ENCODE measurements around the gene GPATCH2.
A peak's percentile ranks its signal among the peaks of the same experiment; 100 is the strongest.
"Not testable (repeated sequence)": the region's sequence is repeated elsewhere in the genome, so short reads cannot be mapped to it uniquely, and the experiment has no call there.

Gene GPATCH2

GRCh38 chr1:217402301-217402700, 228.6 kb downstream of the GPATCH2 start:
- intact Hi-C loops (cut with DNase I): no loop called here
- DNase-seq: no peak

- peak in 6 of 42 donors; percentile 4 to 48 (median 8) for DNase-seq
- intact Hi-C loops (cut with DNase I): no loop called here
Observed at GRCh38 chr1:217393896-217394295, 237.0 kb downstream of the GPATCH2 start.

GRCh38 chr1:217392441-217392840, 238.4 kb downstream of the GPATCH2 start:
- intact Hi-C loops (cut with DNase I): no loop called here
- no peak for DNase-seq

- intact Hi-C loops (cut with DNase I): no loop called here
Observed at GRCh38 chr1:217389895-217390294, 241.0 kb downstream of the GPATCH2 start.

GRCh38 chr1:217388522-217389065, 242.3 kb downstream of the GPATCH2 start:
- intact Hi-C loops (cut with DNase I): no loop called here
- DNase-seq: no peak

More at GRCh38 chr1:217389895-217390294, 241.0 kb downstream of the GPATCH2 start:
- no peak for DNase-seq

- DNase-seq; intact Hi-C loops (cut with DNase I): not testable (repeated sequence)
Observed at GRCh38 chr1:217381773-217382172, 249.1 kb downstream of the GPATCH2 start.

- DNase-seq; intact Hi-C loops (cut with DNase I): not testable (repeated sequence)
Observed at GRCh38 chr1:217379804-217380203, 251.1 kb downstream of the GPATCH2 start.

GRCh38 chr1:217379336-217379735, 251.6 kb downstream of the GPATCH2 start:
- no peak for DNase-seq
- intact Hi-C loops (cut with DNase I): no loop called here
